SIG-M5 treated with dmso at 0.1 percent for 504 hours (cell line): ENCODE results near the gene PRKX.
"Not testable (repeated sequence)": the region's sequence is repeated elsewhere in the genome, so short reads cannot be mapped to it uniquely, and the experiment has no call there.

Source experiments
- DNase-seq: peaks from one replicate; lab custom pipeline; 2025; ENCODE audit not compliant: unreplicated experiment; lab: John Stamatoyannopoulos, UW

Gene PRKX

GRCh38 chrX:3713225-3713936 is at the start of gene PRKX:
PRKX (minus strand) TSS chrX:3713649; CDS start chrX:3713253, 396 bp downstream.
- DNase-seq: peak; percentile 56

- DNase-seq: no peak
Measured at GRCh38 chrX:3763111-3763510, 49.7 kb upstream of the PRKX start.

- no peak for DNase-seq
Measured at GRCh38 chrX:3757510-3758025, 44.1 kb upstream of the PRKX start.

GRCh38 chrX:3748052-3748559 is 34.7 kb upstream of the PRKX start:
- DNase-seq: no peak

- DNase-seq: no peak
Measured at GRCh38 chrX:3743801-3744439, 30.5 kb upstream of the PRKX start.

- not testable (repeated sequence) for DNase-seq
Measured at GRCh38 chrX:3740946-3741345, 27.5 kb upstream of the PRKX start.

- DNase-seq: no peak
Measured at GRCh38 chrX:3738509-3738908, 25.1 kb upstream of the PRKX start.

GRCh38 chrX:3736536-3736935 is 23.1 kb upstream of the PRKX start:
- DNase-seq: not testable (repeated sequence)

GRCh38 chrX:3735891-3736290 is 22.4 kb upstream of the PRKX start:
- DNase-seq: not testable (repeated sequence)

GRCh38 chrX:3734456-3734855 is 21.0 kb upstream of the PRKX start:
- DNase-seq: not testable (repeated sequence)

- no peak for DNase-seq
Measured at GRCh38 chrX:3733043-3733430, 19.6 kb upstream of the PRKX start.

- not testable (repeated sequence) for DNase-seq
Measured at GRCh38 chrX:3732326-3733042, 19.0 kb upstream of the PRKX start.

GRCh38 chrX:3728454-3728853 is 15.0 kb upstream of the PRKX start:
- DNase-seq: no peak

GRCh38 chrX:3723460-3723859 is 10.0 kb upstream of the PRKX start:
- not testable (repeated sequence) for DNase-seq

GRCh38 chrX:3717742-3718420 is 4.4 kb upstream of the PRKX start:
- no peak for DNase-seq

- DNase-seq: no peak
Measured at GRCh38 chrX:3715921-3716320, 2.5 kb upstream of the PRKX start.

GRCh38 chrX:3714706-3715479 is 1.4 kb upstream of the PRKX start:
- not testable (repeated sequence) for DNase-seq

- DNase-seq: no peak
Measured at GRCh38 chrX:3713937-3714434, 537 bp upstream of the PRKX start.

- no peak for DNase-seq
Measured at GRCh38 chrX:3712870-3713224, 602 bp downstream of the PRKX start.
